Measurements from ENCODE around the gene LRP8.

Gene LRP8

GRCh38 chr1:53257454-53258081, 70.3 kb downstream of the LRP8 start:
- no peak overlapping the region for H3K9ac ChIP-seq (ENCODE audit: low read depth, low read length)
- no peak overlapping the region for H3K27ac ChIP-seq (ENCODE audit: low read depth, low read length)
- H3K27me3 ChIP-seq (ENCODE audit: control insufficient read depth, insufficient read depth, low read length) = no peaks in the 10 kb centered on the region
- H3K4me3 ChIP-seq (ENCODE audit: low read depth, low read length) = no peak overlapping the region
- peaks cover 100% of the 10 kb centered on the region for H3K36me3 ChIP-seq (ENCODE audit: control insufficient read depth, insufficient read depth, low read length)
- H3K4me1 ChIP-seq (ENCODE audit: control insufficient read depth, insufficient read depth, low read length) = no peaks in the 10 kb centered on the region
- no peaks in the 10 kb centered on the region for H3K9me3 ChIP-seq (ENCODE audit: control insufficient read depth, insufficient read depth, low read length)

- peaks cover 100% of the 10 kb centered on the region for H3K36me3 ChIP-seq (ENCODE audit: control insufficient read depth, insufficient read depth, low read length)
- H3K4me1 ChIP-seq (ENCODE audit: control insufficient read depth, insufficient read depth, low read length) = no peaks in the 10 kb centered on the region
- no peak overlapping the region for H3K9ac ChIP-seq (ENCODE audit: low read depth, low read length)
- no peak overlapping the region for H3K4me3 ChIP-seq (ENCODE audit: low read depth, low read length)
- H3K9me3 ChIP-seq (ENCODE audit: control insufficient read depth, insufficient read depth, low read length) = no peaks in the 10 kb centered on the region
- H3K27ac ChIP-seq (ENCODE audit: low read depth, low read length) = no peak overlapping the region
- no peaks in the 10 kb centered on the region for H3K27me3 ChIP-seq (ENCODE audit: control insufficient read depth, insufficient read depth, low read length)
Measured at GRCh38 chr1:53256511-53257453, 71.1 kb downstream of the LRP8 start.

GRCh38 chr1:53255031-53255430, 72.8 kb downstream of the LRP8 start:
- no peaks in the 10 kb centered on the region for H3K4me1 ChIP-seq (ENCODE audit: control insufficient read depth, insufficient read depth, low read length)
- no peak overlapping the region for H3K4me3 ChIP-seq (ENCODE audit: low read depth, low read length)
- no peak overlapping the region for H3K9ac ChIP-seq (ENCODE audit: low read depth, low read length)
- no peaks in the 10 kb centered on the region for H3K9me3 ChIP-seq (ENCODE audit: control insufficient read depth, insufficient read depth, low read length)
- H3K36me3 ChIP-seq (ENCODE audit: control insufficient read depth, insufficient read depth, low read length) = peaks cover 98% of the 10 kb centered on the region
- H3K27me3 ChIP-seq (ENCODE audit: control insufficient read depth, insufficient read depth, low read length) = no peaks in the 10 kb centered on the region
- H3K27ac ChIP-seq (ENCODE audit: low read depth, low read length) = no peak overlapping the region

GRCh38 chr1:53254011-53254640, 73.7 kb downstream of the LRP8 start:
- H3K36me3 ChIP-seq (ENCODE audit: control insufficient read depth, insufficient read depth, low read length) = peaks cover 98% of the 10 kb centered on the region
- no peak overlapping the region for H3K4me3 ChIP-seq (ENCODE audit: low read depth, low read length)
- H3K9me3 ChIP-seq (ENCODE audit: control insufficient read depth, insufficient read depth, low read length) = no peaks in the 10 kb centered on the region
- no peaks in the 10 kb centered on the region for H3K27me3 ChIP-seq (ENCODE audit: control insufficient read depth, insufficient read depth, low read length)
- H3K9ac ChIP-seq (ENCODE audit: low read depth, low read length) = no peak overlapping the region
- no peaks in the 10 kb centered on the region for H3K4me1 ChIP-seq (ENCODE audit: control insufficient read depth, insufficient read depth, low read length)
- H3K27ac ChIP-seq (ENCODE audit: low read depth, low read length) = no peak overlapping the region

GRCh38 chr1:53250325-53250724, 77.5 kb downstream of the LRP8 start:
- Histone ChIP-seq H3K27me3 (ENCODE audit: control insufficient read depth, insufficient read depth, low read length) (no peaks in the 10 kb centered on the region), H3K9me3 (ENCODE audit: control insufficient read depth, insufficient read depth, low read length) (no peaks in the 10 kb centered on the region), H3K9ac (ENCODE audit: low read depth, low read length) (no peak overlapping the region), H3K4me3 (ENCODE audit: low read depth, low read length) (no peak overlapping the region), H3K4me1 (ENCODE audit: control insufficient read depth, insufficient read depth, low read length) (no peaks in the 10 kb centered on the region), H3K27ac (ENCODE audit: low read depth, low read length) (no peak overlapping the region), H3K36me3 (ENCODE audit: control insufficient read depth, insufficient read depth, low read length) (peaks cover 98% of the 10 kb centered on the region)

- peaks cover 98% of the 10 kb centered on the region for H3K36me3 ChIP-seq (ENCODE audit: control insufficient read depth, insufficient read depth, low read length)
- H3K27me3 ChIP-seq (ENCODE audit: control insufficient read depth, insufficient read depth, low read length) = no peaks in the 10 kb centered on the region
- no peak overlapping the region for H3K4me3 ChIP-seq (ENCODE audit: low read depth, low read length)
- no peak overlapping the region for H3K27ac ChIP-seq (ENCODE audit: low read depth, low read length)
- no peak overlapping the region for H3K9ac ChIP-seq (ENCODE audit: low read depth, low read length)
- H3K9me3 ChIP-seq (ENCODE audit: control insufficient read depth, insufficient read depth, low read length) = no peaks in the 10 kb centered on the region
- no peaks in the 10 kb centered on the region for H3K4me1 ChIP-seq (ENCODE audit: control insufficient read depth, insufficient read depth, low read length)
Measured at GRCh38 chr1:53249706-53250105, 78.2 kb downstream of the LRP8 start.

GRCh38 chr1:53246261-53247134, 81.4 kb downstream of the LRP8 start:
- no peak overlapping the region for H3K9ac ChIP-seq (ENCODE audit: low read depth, low read length)

GRCh38 chr1:53244141-53244540, 83.7 kb downstream of the LRP8 start:
- H3K27ac ChIP-seq (ENCODE audit: low read depth, low read length) = no peak overlapping the region
- no peaks in the 10 kb centered on the region for H3K4me1 ChIP-seq (ENCODE audit: control insufficient read depth, insufficient read depth, low read length)
- no peak overlapping the region for H3K4me3 ChIP-seq (ENCODE audit: low read depth, low read length)
- no peaks in the 10 kb centered on the region for H3K27me3 ChIP-seq (ENCODE audit: control insufficient read depth, insufficient read depth, low read length)
- no peaks in the 10 kb centered on the region for H3K9me3 ChIP-seq (ENCODE audit: control insufficient read depth, insufficient read depth, low read length)
- no peak overlapping the region for H3K9ac ChIP-seq (ENCODE audit: low read depth, low read length)
- peaks cover 52% of the 10 kb centered on the region for H3K36me3 ChIP-seq (ENCODE audit: control insufficient read depth, insufficient read depth, low read length)

More at GRCh38 chr1:53246261-53247134, 81.4 kb downstream of the LRP8 start:
- Histone ChIP-seq H3K27ac (ENCODE audit: low read depth, low read length) (no peak overlapping the region), H3K36me3 (ENCODE audit: control insufficient read depth, insufficient read depth, low read length) (peaks cover 76% of the 10 kb centered on the region), H3K27me3 (ENCODE audit: control insufficient read depth, insufficient read depth, low read length) (no peaks in the 10 kb centered on the region), H3K9me3 (ENCODE audit: control insufficient read depth, insufficient read depth, low read length) (no peaks in the 10 kb centered on the region), H3K4me1 (ENCODE audit: control insufficient read depth, insufficient read depth, low read length) (no peaks in the 10 kb centered on the region), H3K4me3 (ENCODE audit: low read depth, low read length) (no peak overlapping the region)

GRCh38 chr1:53242381-53242780, 85.5 kb downstream of the LRP8 start:
- Histone ChIP-seq H3K9ac (ENCODE audit: low read depth, low read length) (no peak overlapping the region), H3K4me1 (ENCODE audit: control insufficient read depth, insufficient read depth, low read length) (no peaks in the 10 kb centered on the region)

GRCh38 chr1:53241828-53242227, 86.0 kb downstream of the LRP8 start:
- no peak overlapping the region for H3K4me3 ChIP-seq (ENCODE audit: low read depth, low read length)
- H3K4me1 ChIP-seq (ENCODE audit: control insufficient read depth, insufficient read depth, low read length) = no peaks in the 10 kb centered on the region
- H3K36me3 ChIP-seq (ENCODE audit: control insufficient read depth, insufficient read depth, low read length) = peaks cover 29% of the 10 kb centered on the region
- H3K9me3 ChIP-seq (ENCODE audit: control insufficient read depth, insufficient read depth, low read length) = no peaks in the 10 kb centered on the region
- H3K27me3 ChIP-seq (ENCODE audit: control insufficient read depth, insufficient read depth, low read length) = no peaks in the 10 kb centered on the region
- no peak overlapping the region for H3K9ac ChIP-seq (ENCODE audit: low read depth, low read length)
- H3K27ac ChIP-seq (ENCODE audit: low read depth, low read length) = no peak overlapping the region

More at GRCh38 chr1:53242381-53242780, 85.5 kb downstream of the LRP8 start:
- H3K27ac ChIP-seq (ENCODE audit: low read depth, low read length) = no peak overlapping the region
- no peaks in the 10 kb centered on the region for H3K27me3 ChIP-seq (ENCODE audit: control insufficient read depth, insufficient read depth, low read length)
- H3K4me3 ChIP-seq (ENCODE audit: low read depth, low read length) = no peak overlapping the region
- H3K9me3 ChIP-seq (ENCODE audit: control insufficient read depth, insufficient read depth, low read length) = no peaks in the 10 kb centered on the region
- H3K36me3 ChIP-seq (ENCODE audit: control insufficient read depth, insufficient read depth, low read length) = peaks cover 35% of the 10 kb centered on the region
